GM12878 (cell line): ENCODE results near the gene NECTIN2. TPM values are rescaled to one million over a fixed set of nuclear protein-coding genes. Genes with fewer than 3 reads are reported as not detected.

ENCODE experiments used
- ATAC-seq: fragments of 200-7000 bp; cut with Tn5 transposase; 3 replicates; pipeline ENCODE4 v1.9.1; 2020; ENCODE audit warnings: mild to moderate bottlenecking, moderate library complexity
- BruUV-seq: library from RNA; stranded (reverse); fragments of 400-500 nt; replicated peaks from 2 replicates; lab custom pipeline; 2021; lab: Mats Ljungman, UMichigan
- CTCF ChIA-PET: fragments of 300-600 bp; sonication (Branson Sonifier 250); formaldehyde crosslinking; extraction: SDS; loops from one replicate; lab custom pipeline; 2021; ENCODE audit warnings: inconsistent platforms; lab: Yijun Ruan, JAX
- POLR2A ChIA-PET: fragments of 350-600 bp; formaldehyde crosslinking; extraction: SDS; loops from one replicate; lab custom pipeline; 2021; ENCODE audit warnings: inconsistent platforms; lab: Charles Lee
- RAD21 ChIA-PET: fragments of 300-600 bp; sonication (Branson Sonifier 250); formaldehyde crosslinking; loops from one replicate; lab custom pipeline; 2023; ENCODE audit warnings: antibody characterized with exemption; ENCODE audit not compliant: unreplicated experiment; lab: Charles Lee
- SMC1A ChIA-PET: fragments of 300-600 bp; sonication (Branson Sonifier 250); formaldehyde crosslinking; loops from one replicate; lab custom pipeline; 2023; ENCODE audit not compliant: unreplicated experiment, uncharacterized antibody; lab: Charles Lee
- DNase-seq: peaks from one replicate; pipeline ENCODE4 v3.0.0-alpha.2; 2011; ENCODE audit warnings: low read depth, low spot score
- FAIRE-seq: peaks from 3 replicates; lab custom pipeline; 2011; peaks lifted over from hg19 to GRCh38; lab: Jason Lieb, UNC
- H2AFZ ChIP-seq: 2 replicates; pipeline ENCODE4 v1.6.0; 2011; ENCODE audit warnings: low read depth, low read length, control low read depth; ENCODE audit not compliant: control insufficient read depth
- H3K27ac ChIP-seq: 2 replicates; pipeline ENCODE4 v1.5.1; 2011; ENCODE audit warnings: control low read depth; ENCODE audit not compliant: control insufficient read depth, insufficient read depth
- H3K27me3 ChIP-seq, 2 experiments: replicated peaks in 1 of 2; 2 replicates each; pipeline versions ENCODE4 v1.6.0 to v1.6.1; 2011; ENCODE audit warnings: low read length in 1 of 2; ENCODE audit not compliant: control insufficient read depth in 2 of 2, insufficient read depth in 2 of 2
- H3K36me3 ChIP-seq, 2 experiments: 2 replicates each; pipeline ENCODE4 v1.5.1; 2011; ENCODE audit warnings: low read length in 1 of 2; ENCODE audit not compliant: control insufficient read depth in 2 of 2, insufficient read depth in 2 of 2
- H3K4me1 ChIP-seq: 2 replicates; pipeline ENCODE4 v1.6.1; 2011; ENCODE audit warnings: mild to moderate bottlenecking, low read length, moderate library complexity, mixed read lengths; ENCODE audit not compliant: control insufficient read depth, insufficient read depth
- H3K4me2 ChIP-seq: 2 replicates; pipeline ENCODE4 v1.6.0; 2011; ENCODE audit warnings: control low read depth; ENCODE audit not compliant: control insufficient read depth, insufficient read depth
- H3K4me3 ChIP-seq: fragments of 200-600 bp; sonication (generic); 2 replicates; pipeline ENCODE4 v1.5.1; 2016
- H3K79me2 ChIP-seq: 2 replicates; pipeline ENCODE4 v1.6.0; 2011; ENCODE audit warnings: low read length; ENCODE audit not compliant: control insufficient read depth, insufficient read depth
- H3K9ac ChIP-seq: 2 replicates; pipeline ENCODE4 v1.8.0; 2011; ENCODE audit warnings: low read length, control low read depth, mixed read lengths; ENCODE audit not compliant: control insufficient read depth, insufficient read depth
- H3K9me3 ChIP-seq: replicated peaks from 3 replicates; pipeline ENCODE4 v1.5.1; 2011; ENCODE audit warnings: mild to moderate bottlenecking, low read length; ENCODE audit not compliant: control insufficient read depth, insufficient read depth
- H4K20me1 ChIP-seq: 2 replicates; pipeline ENCODE4 v1.6.0; 2011; ENCODE audit not compliant: control insufficient read depth, insufficient read depth
- LARP7 ChIP-seq: fragments of 450-650 bp; IDR thresholded peaks from 2 replicates; pipeline ENCODE4 v1.6.1; 2017; ENCODE audit warnings: mild to moderate bottlenecking
- NR2F1 ChIP-seq: fragments of 450-650 bp; conservative IDR thresholded peaks from 2 replicates; pipeline ENCODE4 v1.6.1; 2017; ENCODE audit warnings: mild to moderate bottlenecking
- WGBS: methylation state at CpG from one replicate; pipeline ENCODE4 v1.1.6; 2016; ENCODE audit warnings: low lambda C conversion rate; ENCODE audit not compliant: insufficient replicate concordance, insufficient coverage; ENCODE audit errors: missing lambda C conversion rate; 5-methylcytosine and 5-hydroxymethylcytosine counted together
- in situ Hi-C: fragments of 300-500 bp; cut with MboI; formaldehyde crosslinking; loops from 9 replicates; pipeline ENCODE4 v1.14.3; 2018; ENCODE audit warnings: mixed read lengths
- intact Hi-C: fragments of 100-400 bp; cut with micrococcal nuclease; formaldehyde crosslinking; loops from one replicate; pipeline ENCODE4 v1.14.2; 2022; ENCODE audit not compliant: unreplicated experiment
- polyA plus RNA-seq, 11 experiments: library from polyadenylated mRNA; depleted of rRNA in 4 of 11; unstranded in 6 of 11; stranded (reverse) in 5 of 11; fragments of >200 nt; fragmentation: Nextera tagmentation in 4 of 11; fragmentation: Illumina TruSeq in 1 of 11; extraction: Ambion mirVana in 4 of 11; extraction: Trizol in 1 of 11; gene quantifications; 1 replicate in 1 of 11; 2 replicates in 10 of 11; pipeline versions ENCODE4 v1.2.1 to v1.2.3, GENCODE V29; 2011 to 2016; ENCODE audit warnings: inconsistent platforms in 2 of 11, missing spikeins in 2 of 11, low read depth in 1 of 11
- total RNA-seq, 4 experiments: library from RNA; depleted of rRNA in 3 of 4; stranded (reverse); fragments of >200 nt in 3 of 4; fragmentation: Illumina TruSeq in 1 of 4; extraction: Trizol in 1 of 4; gene quantifications; 2 replicates each; pipeline versions ENCODE4 v1.2.1 to v1.2.3, GENCODE V29; 2013 to 2021
- TF ChIP-seq, protein P1 (sequence below): IDR thresholded peaks from 2 replicates; pipeline ENCODE4 v1.6.1; 2012; ENCODE audit warnings: low read depth, low read length, improper control_type of control experiment
- TF ChIP-seq, protein P2 (sequence below): fragments of 450-650 bp; formaldehyde crosslinking; IDR thresholded peaks from 2 replicates; pipeline ENCODE4 v1.4.0; 2022; ENCODE audit warnings: mild to moderate bottlenecking, moderate library complexity
- TF ChIP-seq, protein P3 (sequence below): IDR thresholded peaks from 2 replicates; pipeline ENCODE4 v1.6.1; 2012; ENCODE audit warnings: low read length, inconsistent platforms

Gene NECTIN2
- total and polyA plus RNA-seq, 10 of the 15 experiments (the other 5 are each of a cell fraction or from before 2014, with no cell fraction given): 0.05 to 0.36 (median 0.26) TPM; not detected in 5

DNA sequence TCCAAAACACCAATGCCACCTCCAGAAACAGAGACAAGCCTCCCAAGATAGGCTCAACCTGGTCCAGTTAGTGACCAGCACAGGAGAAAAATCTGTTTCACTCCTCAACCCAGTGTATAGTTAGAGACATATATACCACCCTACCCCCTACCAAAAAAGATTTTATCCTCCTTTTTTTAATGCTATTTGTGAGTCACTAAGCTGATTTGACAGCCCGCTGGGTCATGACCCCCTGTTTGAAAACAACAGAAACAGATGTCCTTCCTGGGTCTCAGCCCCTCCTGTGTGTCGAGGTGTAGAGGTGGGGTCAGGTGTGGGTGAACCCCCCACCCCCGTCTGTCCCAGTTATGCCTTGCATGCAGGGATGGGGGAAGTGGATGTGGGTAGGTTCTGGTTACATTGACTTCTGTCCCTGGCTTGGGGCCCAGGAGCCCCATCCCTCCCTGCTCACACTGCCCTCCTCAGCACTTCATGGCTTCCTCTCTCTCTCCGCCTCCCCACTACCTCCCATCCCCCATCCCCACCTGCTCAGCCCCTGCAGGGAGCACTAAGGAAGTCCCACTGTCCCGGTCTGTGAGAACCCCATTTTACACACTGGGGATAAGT lies 30.9 kb downstream of the NECTIN2 start:
- Histone ChIP-seq H4K20me1 (no peaks in the 10 kb centered on the region), H2AFZ (no peak overlapping the region), H3K9me3 (no peaks in the 10 kb centered on the region)
- 4% methylated on average over 4 of the region's 5 CpGs for WGBS
- in situ Hi-C loops: no loop called here
- SMC1A ChIA-PET: no interaction called here
- TF ChIP-seq LARP7: no peak
- TF ChIP-seq, protein P1, sequence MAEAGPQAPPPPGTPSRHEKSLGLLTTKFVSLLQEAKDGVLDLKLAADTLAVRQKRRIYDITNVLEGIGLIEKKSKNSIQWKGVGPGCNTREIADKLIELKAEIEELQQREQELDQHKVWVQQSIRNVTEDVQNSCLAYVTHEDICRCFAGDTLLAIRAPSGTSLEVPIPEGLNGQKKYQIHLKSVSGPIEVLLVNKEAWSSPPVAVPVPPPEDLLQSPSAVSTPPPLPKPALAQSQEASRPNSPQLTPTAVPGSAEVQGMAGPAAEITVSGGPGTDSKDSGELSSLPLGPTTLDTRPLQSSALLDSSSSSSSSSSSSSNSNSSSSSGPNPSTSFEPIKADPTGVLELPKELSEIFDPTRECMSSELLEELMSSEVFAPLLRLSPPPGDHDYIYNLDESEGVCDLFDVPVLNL: no peak
- TF ChIP-seq, protein P2, sequence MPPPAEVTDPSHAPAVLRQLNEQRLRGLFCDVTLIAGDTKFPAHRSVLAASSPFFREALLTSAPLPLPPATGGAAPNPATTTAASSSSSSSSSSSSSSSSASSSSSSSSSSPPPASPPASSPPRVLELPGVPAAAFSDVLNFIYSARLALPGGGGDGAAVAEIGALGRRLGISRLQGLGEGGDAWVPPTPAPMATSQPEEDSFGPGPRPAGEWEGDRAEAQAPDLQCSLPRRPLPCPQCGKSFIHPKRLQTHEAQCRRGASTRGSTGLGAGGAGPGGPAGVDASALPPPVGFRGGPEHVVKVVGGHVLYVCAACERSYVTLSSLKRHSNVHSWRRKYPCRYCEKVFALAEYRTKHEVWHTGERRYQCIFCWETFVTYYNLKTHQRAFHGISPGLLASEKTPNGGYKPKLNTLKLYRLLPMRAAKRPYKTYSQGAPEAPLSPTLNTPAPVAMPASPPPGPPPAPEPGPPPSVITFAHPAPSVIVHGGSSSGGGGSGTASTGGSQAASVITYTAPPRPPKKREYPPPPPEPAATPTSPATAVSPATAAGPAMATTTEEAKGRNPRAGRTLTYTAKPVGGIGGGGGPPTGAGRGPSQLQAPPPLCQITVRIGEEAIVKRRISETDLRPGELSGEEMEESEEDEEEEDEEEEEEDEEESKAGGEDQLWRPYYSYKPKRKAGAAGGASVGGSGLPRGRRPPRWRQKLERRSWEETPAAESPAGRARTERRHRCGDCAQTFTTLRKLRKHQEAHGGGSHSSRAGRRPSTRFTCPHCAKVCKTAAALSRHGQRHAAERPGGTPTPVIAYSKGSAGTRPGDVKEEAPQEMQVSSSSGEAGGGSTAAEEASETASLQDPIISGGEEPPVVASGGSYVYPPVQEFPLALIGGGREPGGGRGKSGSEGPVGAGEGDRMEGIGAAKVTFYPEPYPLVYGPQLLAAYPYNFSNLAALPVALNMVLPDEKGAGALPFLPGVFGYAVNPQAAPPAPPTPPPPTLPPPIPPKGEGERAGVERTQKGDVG (CRISPR knock-in tag): no peak
- no peak for TF ChIP-seq NR2F1
- TF ChIP-seq, protein P3, sequence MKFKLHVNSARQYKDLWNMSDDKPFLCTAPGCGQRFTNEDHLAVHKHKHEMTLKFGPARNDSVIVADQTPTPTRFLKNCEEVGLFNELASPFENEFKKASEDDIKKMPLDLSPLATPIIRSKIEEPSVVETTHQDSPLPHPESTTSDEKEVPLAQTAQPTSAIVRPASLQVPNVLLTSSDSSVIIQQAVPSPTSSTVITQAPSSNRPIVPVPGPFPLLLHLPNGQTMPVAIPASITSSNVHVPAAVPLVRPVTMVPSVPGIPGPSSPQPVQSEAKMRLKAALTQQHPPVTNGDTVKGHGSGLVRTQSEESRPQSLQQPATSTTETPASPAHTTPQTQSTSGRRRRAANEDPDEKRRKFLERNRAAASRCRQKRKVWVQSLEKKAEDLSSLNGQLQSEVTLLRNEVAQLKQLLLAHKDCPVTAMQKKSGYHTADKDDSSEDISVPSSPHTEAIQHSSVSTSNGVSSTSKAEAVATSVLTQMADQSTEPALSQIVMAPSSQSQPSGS: no peak
- TF ChIP-seq, all 136 proteins: peak for 0
- no peaks in the 10 kb centered on the region for H3K79me2 ChIP-seq
- ChIA-PET RAD21 (interaction anchor here (0.6 kb wide), 1 partner anchor 306 kb away, joined by 3 read pairs; no protein-coding TSS in a partner anchor), CTCF (no interaction called here), POLR2A (no interaction called here)
- DNase-seq: no peak
- ATAC-seq: no peak
- H3K36me3 ChIP-seq: no peaks in the 10 kb centered on the region
- no peak overlapping the region for H3K4me2 ChIP-seq
- H3K4me3 ChIP-seq: no peak overlapping the region
- H3K27me3 ChIP-seq: no peaks in the 10 kb centered on the region; a peak in 1 of 4 replicates
- no peak overlapping the region for H3K9ac ChIP-seq
- BruUV-seq: no TSS peak
- intact Hi-C loops: no loop called here
- FAIRE-seq: no peak
- no peak overlapping the region for H3K27ac ChIP-seq
- H3K4me1 ChIP-seq: no peaks in the 10 kb centered on the region
